Measurements from ENCODE around the gene URI1. TPM values are rescaled to one million over a fixed set of nuclear protein-coding genes. Genes with fewer than 3 reads are reported as not detected.
"Not testable (repeated sequence)": the region's sequence is repeated elsewhere in the genome, so short reads cannot be mapped to it uniquely, and the experiment has no call there.

URI1 gene
- total RNA-seq, 1 donor from 2014 or later: 45.4 TPM

DNA sequence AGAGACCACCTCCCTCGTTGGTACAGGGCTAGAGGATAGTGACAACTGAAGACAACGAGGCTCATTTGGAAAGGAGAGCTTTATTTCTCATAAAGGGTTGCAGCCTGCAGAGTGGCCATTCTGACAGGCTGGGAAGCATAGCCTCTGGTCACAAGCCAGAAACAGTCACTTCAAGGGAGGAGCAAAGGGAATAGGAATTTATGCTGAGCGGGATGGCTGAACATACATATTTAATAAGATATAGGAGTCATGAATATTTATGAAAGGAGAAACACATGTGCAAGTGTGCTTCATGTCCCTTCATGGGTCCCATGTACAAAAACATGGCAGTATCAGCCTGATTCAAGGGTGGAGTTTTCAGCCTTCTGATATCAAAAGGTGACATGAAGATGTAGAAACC is 27.1 kb upstream of the URI1 start:
- no peak for DNase-seq (ENCODE audit: low read depth)
- H3K4me3 ChIP-seq (ENCODE audit: low read depth, low read length): no peak overlapping the region
- TF ChIP-seq, protein P1, sequence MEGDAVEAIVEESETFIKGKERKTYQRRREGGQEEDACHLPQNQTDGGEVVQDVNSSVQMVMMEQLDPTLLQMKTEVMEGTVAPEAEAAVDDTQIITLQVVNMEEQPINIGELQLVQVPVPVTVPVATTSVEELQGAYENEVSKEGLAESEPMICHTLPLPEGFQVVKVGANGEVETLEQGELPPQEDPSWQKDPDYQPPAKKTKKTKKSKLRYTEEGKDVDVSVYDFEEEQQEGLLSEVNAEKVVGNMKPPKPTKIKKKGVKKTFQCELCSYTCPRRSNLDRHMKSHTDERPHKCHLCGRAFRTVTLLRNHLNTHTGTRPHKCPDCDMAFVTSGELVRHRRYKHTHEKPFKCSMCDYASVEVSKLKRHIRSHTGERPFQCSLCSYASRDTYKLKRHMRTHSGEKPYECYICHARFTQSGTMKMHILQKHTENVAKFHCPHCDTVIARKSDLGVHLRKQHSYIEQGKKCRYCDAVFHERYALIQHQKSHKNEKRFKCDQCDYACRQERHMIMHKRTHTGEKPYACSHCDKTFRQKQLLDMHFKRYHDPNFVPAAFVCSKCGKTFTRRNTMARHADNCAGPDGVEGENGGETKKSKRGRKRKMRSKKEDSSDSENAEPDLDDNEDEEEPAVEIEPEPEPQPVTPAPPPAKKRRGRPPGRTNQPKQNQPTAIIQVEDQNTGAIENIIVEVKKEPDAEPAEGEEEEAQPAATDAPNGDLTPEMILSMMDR (conservative IDR thresholded peaks at IDR 0.05; ENCODE audit: low read depth, low read length): no peak

DNA sequence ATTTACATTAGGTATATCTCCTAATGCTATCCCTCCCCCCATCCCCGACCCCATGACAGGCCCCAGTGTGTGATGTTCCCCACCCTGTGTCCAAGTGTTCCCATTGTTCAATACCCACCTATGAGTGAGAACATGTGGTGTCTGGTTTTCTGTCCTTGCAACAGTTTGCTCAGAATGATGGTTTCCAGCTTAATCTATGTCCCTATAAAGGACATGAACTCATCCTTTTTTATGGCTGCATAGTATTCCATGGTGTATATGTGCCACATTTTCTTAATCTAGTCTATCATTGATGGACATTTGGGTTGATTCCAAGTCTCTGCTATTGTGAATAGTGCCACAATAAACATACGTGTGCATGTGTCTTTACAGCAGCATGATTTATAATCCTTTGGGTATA is 26.2 kb upstream of the URI1 start:
- H3K4me3 ChIP-seq (ENCODE audit: low read depth, low read length); DNase-seq (ENCODE audit: low read depth): not testable (repeated sequence)

DNA sequence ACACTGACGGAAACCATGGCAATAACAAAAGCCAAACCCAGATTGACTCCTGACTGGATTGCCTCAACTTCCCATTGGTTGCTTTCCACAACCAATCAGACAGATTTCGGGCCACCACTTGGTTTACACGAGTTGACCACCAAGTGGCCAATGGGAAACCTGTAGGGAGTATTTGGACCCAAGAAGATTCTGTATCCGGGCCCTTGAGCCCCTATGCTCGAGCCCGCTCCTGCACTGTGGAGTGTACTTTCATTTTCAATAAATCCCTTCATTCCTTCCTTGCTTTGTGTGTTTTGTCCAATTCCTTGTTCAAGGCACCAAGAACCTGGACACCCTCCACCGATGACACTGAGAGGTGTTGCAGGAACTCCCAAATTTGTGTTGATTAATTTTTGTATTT is 24.1 kb upstream of the URI1 start:
- H3K4me3 ChIP-seq (ENCODE audit: low read depth, low read length): no peak overlapping the region
- DNase-seq (ENCODE audit: low read depth): no peak
- TF ChIP-seq, protein P1 (conservative IDR thresholded peaks at IDR 0.05; ENCODE audit: low read depth, low read length): no peak

DNA sequence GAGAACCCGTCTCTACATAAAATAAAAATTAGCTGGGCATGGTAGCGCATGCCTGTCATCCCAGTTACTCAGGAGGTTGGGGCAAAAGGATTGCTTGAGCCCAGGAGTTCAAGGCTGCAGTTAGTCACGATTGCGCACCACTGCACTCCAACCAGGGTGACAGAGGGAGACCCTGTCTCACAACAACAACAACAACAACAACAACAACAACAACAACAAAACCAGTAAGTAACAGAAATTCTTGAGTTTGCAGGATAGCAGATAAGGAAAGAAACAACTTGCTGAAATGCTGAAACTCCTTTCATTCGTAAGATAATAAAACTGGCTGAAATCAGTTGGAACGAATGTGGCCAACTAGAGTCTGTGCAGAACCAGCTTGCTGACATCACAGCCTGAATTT is 23.1 kb upstream of the URI1 start:
- TF ChIP-seq, protein P1 (conservative IDR thresholded peaks at IDR 0.05; ENCODE audit: low read depth, low read length): no peak
- no peak overlapping the region for H3K4me3 ChIP-seq (ENCODE audit: low read depth, low read length)

DNA sequence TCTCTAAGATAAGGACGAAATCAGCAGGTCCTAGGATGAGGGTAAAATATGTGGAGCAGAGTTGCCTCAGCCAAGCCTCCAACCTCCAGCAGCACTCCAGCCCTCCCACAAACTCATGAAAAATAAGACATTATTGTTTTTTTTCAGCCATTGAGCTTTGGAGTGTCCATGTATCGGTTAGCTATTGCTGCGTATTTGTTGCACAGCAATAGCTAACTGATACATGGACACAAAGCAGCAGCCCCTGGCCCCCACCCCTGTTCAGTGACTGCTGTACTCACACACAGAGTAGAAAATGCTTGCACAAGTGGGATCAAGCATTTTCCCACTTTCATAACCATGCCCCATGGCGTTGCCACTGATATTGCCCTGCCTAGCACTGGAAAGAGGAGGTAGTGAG is 19.1 kb upstream of the URI1 start:
- TF ChIP-seq, protein P1 (conservative IDR thresholded peaks at IDR 0.05; ENCODE audit: low read depth, low read length): no peak
- DNase-seq (ENCODE audit: low read depth): no peak
- H3K4me3 ChIP-seq (ENCODE audit: low read depth, low read length): no peak overlapping the region

More for the DNA sequence above, 23.1 kb upstream of the URI1 start:
- no peak for DNase-seq (ENCODE audit: low read depth)

DNA sequence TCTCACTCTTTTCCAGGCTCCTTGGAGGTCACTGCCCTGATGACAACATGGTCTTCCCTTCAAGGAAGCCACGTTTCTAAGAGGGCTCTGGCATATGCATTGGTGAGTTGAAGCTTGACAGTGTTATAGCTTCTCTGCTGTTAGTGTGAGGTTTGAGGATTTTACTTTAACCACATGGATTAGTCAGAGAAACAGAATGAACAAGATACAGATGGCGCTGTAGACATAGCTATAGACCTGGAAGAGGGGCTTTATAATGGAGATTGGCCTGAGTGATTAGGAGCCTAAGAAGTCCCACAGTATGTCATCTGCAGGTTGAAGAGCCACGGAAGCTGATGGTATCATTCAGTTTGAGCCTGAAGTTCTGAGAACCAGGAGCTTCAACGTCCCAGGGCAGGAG is 18.4 kb upstream of the URI1 start:
- TF ChIP-seq, protein P1 (conservative IDR thresholded peaks at IDR 0.05; ENCODE audit: low read depth, low read length): no peak
- no peak overlapping the region for H3K4me3 ChIP-seq (ENCODE audit: low read depth, low read length)
- no peak for DNase-seq (ENCODE audit: low read depth)

DNA sequence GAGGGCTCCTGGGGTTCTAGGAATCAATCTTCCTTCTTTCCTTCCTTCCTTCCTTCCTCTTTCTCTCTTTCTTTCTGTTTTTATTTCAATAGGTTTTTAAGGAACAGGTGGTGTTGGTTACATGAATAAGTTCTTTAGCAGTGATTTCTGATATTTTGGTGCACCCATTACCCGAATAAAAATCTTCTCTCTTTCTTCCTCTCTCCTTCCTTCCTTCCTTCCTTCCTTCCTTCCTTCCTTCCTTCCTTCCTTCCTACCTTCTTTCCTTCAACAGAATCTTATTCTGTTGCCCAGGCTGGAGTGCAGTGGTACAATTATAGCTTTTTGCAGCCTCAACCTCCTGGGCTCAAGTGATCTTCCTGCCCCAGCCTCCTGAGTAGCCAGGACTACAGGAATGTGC is 16.0 kb upstream of the URI1 start:
- TF ChIP-seq, protein P1 (conservative IDR thresholded peaks at IDR 0.05; ENCODE audit: low read depth, low read length): no peak
- no peak for DNase-seq (ENCODE audit: low read depth)

DNA sequence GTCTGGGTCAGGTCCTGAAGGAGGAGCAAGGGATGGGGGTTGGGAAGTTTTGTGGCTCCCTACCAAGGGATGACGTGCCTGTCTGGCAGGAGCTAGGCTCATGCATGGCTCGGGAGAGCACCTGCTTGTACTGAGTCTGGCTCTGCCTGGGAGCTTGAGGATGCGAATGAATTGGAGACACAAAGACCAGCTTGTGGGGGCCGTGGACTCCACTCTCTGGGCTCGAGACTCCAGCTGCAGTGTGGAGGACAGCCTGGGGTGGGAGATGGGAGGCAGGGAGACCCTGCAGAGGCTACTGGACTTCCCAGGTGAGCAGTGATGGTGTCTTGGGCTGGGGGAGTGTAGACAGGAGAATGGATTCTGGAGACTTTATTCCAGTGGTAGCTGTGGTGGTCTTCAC is 15.2 kb upstream of the URI1 start:
- TF ChIP-seq, protein P1 (conservative IDR thresholded peaks at IDR 0.05; ENCODE audit: low read depth, low read length): no peak
- no peak for DNase-seq (ENCODE audit: low read depth)
- H3K4me3 ChIP-seq (ENCODE audit: low read depth, low read length): no peak overlapping the region

More for the DNA sequence above, 16.0 kb upstream of the URI1 start:
- H3K4me3 ChIP-seq (ENCODE audit: low read depth, low read length): no peak overlapping the region

Measured in epithelial cell of proximal tubule (primary cell).